CD14-positive monocyte (primary cell): ENCODE measurements around the gene NDST4. TPM values are rescaled to one million over a fixed set of nuclear protein-coding genes. Genes with fewer than 3 reads are reported as not detected.

Experiments used
- DNase-seq, 3 donors: peaks; one replicate each; pipeline ENCODE4 v3.0.0-alpha.2; 2011 to 2022
- H2AFZ ChIP-seq: 2 replicates; pipeline ENCODE4 v1.6.0; 2012; ENCODE audit warnings: mild to moderate bottlenecking, low read depth, low read length, inconsistent platforms; ENCODE audit not compliant: insufficient read depth, poor library complexity, severe bottlenecking
- H3K27ac ChIP-seq, 2 donors: 1 replicate in 1 of 2; 2 replicates in 1 of 2; pipeline ENCODE4 v1.5.1; 2012 to 2013; ENCODE audit warnings: low read length in 2 of 2, control low read depth in 1 of 2, inconsistent platforms in 1 of 2, low read depth in 1 of 2, mild to moderate bottlenecking in 1 of 2
- H3K27me3 ChIP-seq, 2 donors: one replicate each; pipeline versions ENCODE4 v1.6.0 to v1.6.1; 2011 to 2013; ENCODE audit warnings: low read length in 2 of 2; ENCODE audit not compliant: control insufficient read depth in 2 of 2, insufficient read depth in 2 of 2
- H3K36me3 ChIP-seq, 2 donors: replicated peaks in 1 of 2; 1 replicate in 1 of 2; 2 replicates in 1 of 2; pipeline versions ENCODE4 v1.5.1 to v1.6.1; 2012 to 2013; ENCODE audit warnings: low read length in 2 of 2, control low read depth in 1 of 2, inconsistent platforms in 1 of 2, mild to moderate bottlenecking in 1 of 2; ENCODE audit not compliant: insufficient read depth in 2 of 2, control insufficient read depth in 1 of 2
- H3K4me1 ChIP-seq, 2 donors: 1 replicate in 1 of 2; 2 replicates in 1 of 2; pipeline versions ENCODE4 v1.5.1 to v1.6.1; 2012 to 2013; ENCODE audit warnings: low read length in 2 of 2, control low read depth in 1 of 2, inconsistent platforms in 1 of 2, mild to moderate bottlenecking in 1 of 2, moderate library complexity in 1 of 2; ENCODE audit not compliant: insufficient read depth in 2 of 2, control insufficient read depth in 1 of 2
- H3K4me2 ChIP-seq: replicated peaks from 2 replicates; pipeline ENCODE3; 2012; ENCODE audit warnings: low read length, moderate library complexity, mild to moderate bottlenecking; ENCODE audit not compliant: poor library complexity, severe bottlenecking; ENCODE audit errors: extremely low read depth
- H3K4me3 ChIP-seq, 3 experiments: fragments of 200-600 bp in 1 of 3; sonication (generic) in 1 of 3; replicated peaks in 1 of 3; 1 replicate in 2 of 3; 2 replicates in 1 of 3; pipeline ENCODE4 v1.5.1; 2011 to 2013; ENCODE audit warnings: low read length in 3 of 3, mild to moderate bottlenecking in 3 of 3, control low read depth in 2 of 3, low read depth in 2 of 3, inconsistent platforms in 1 of 3, moderate library complexity in 1 of 3
- H3K79me2 ChIP-seq: 2 replicates; pipeline ENCODE4 v1.6.0; 2012; ENCODE audit warnings: mild to moderate bottlenecking, control low read depth, inconsistent platforms, low read length, moderate library complexity; ENCODE audit not compliant: insufficient read depth
- H3K9ac ChIP-seq: 2 replicates; pipeline ENCODE4 v1.6.0; 2017; ENCODE audit warnings: low read length, mild to moderate bottlenecking; ENCODE audit not compliant: insufficient read depth, poor library complexity, severe bottlenecking
- H3K9me3 ChIP-seq, 2 donors: replicated peaks in 1 of 2; 1 replicate in 1 of 2; 2 replicates in 1 of 2; pipeline versions ENCODE4 v1.5.1 to v1.6.1; 2012 to 2013; ENCODE audit warnings: low read length in 2 of 2, control low read depth in 1 of 2; ENCODE audit not compliant: control insufficient read depth in 1 of 2, insufficient read depth in 1 of 2
- H4K20me1 ChIP-seq: 2 replicates; pipeline ENCODE4 v1.6.0; 2012; ENCODE audit warnings: mild to moderate bottlenecking, low read length, control low read depth, moderate library complexity; ENCODE audit not compliant: insufficient read depth
- H3K27ac Mint-ChIP-seq, 7 donors: one replicate each; pipeline ENCODE4 v1.8.0; 2020; ENCODE audit warnings: mild to moderate bottlenecking in 7 of 7, mixed read lengths in 7 of 7, moderate library complexity in 6 of 7, inconsistent platforms in 2 of 7
- H3K27me3 Mint-ChIP-seq, 3 donors: one replicate each; pipeline ENCODE4 v1.8.0; 2021 to 2022; ENCODE audit warnings: low read depth in 3 of 3, mild to moderate bottlenecking in 3 of 3, mixed read lengths in 3 of 3, moderate library complexity in 3 of 3, inconsistent platforms in 1 of 3
- H3K36me3 Mint-ChIP-seq, 2 donors: one replicate each; pipeline ENCODE4 v1.8.0; 2020; ENCODE audit warnings: mixed read lengths in 2 of 2, inconsistent platforms in 1 of 2, mild to moderate bottlenecking in 1 of 2
- H3K4me1 Mint-ChIP-seq: one replicate; pipeline ENCODE4 v1.8.0; 2020; ENCODE audit warnings: mild to moderate bottlenecking, mixed read lengths
- H3K4me3 Mint-ChIP-seq, 2 donors: one replicate each; pipeline ENCODE4 v1.8.0; 2020; ENCODE audit warnings: mild to moderate bottlenecking in 2 of 2, mixed read lengths in 2 of 2, moderate library complexity in 1 of 2
- H3K9me3 Mint-ChIP-seq, 7 donors: one replicate each; pipeline ENCODE4 v1.8.0; 2020 to 2022; ENCODE audit warnings: mixed read lengths in 7 of 7, mild to moderate bottlenecking in 6 of 7, moderate library complexity in 6 of 7, inconsistent platforms in 2 of 7
- CTCF ChIP-seq: fragments of 200-600 bp; IDR thresholded peaks from one replicate; pipeline ENCODE4 v1.8.0; 2022; ENCODE audit warnings: antibody characterized with exemption, mild to moderate bottlenecking
- WGBS: methylation state at CpG from one replicate; pipeline ENCODE4 v1.1.5; 2013; ENCODE audit warnings: missing lambda C conversion rate; ENCODE audit not compliant: insufficient coverage; 5-methylcytosine and 5-hydroxymethylcytosine counted together
- intact Hi-C, 2 donors: fragments of 100-400 bp; cut with micrococcal nuclease; formaldehyde crosslinking; loops; one replicate each; pipeline versions ENCODE4 v1.15.0 to v1.15.1; 2023
- polyA plus RNA-seq, 3 donors: library from polyadenylated mRNA; depleted of rRNA in 1 of 3; unstranded in 2 of 3; stranded (reverse) in 1 of 3; fragments of 300-500 nt in 2 of 3; fragments of >200 nt in 1 of 3; fragmentation: Illumina TruSeq in 2 of 3; gene quantifications; 1 replicate in 2 of 3; 2 replicates in 1 of 3; pipeline ENCODE4 v1.2.3, GENCODE V29; 2012 to 2021

The NDST4 gene
- polyA plus RNA-seq, 3 donors = not detected

GRCh38 chr4:114875630-114876029 lies 237.8 kb downstream of the NDST4 start:
- H3K27me3 Mint-ChIP-seq = no peaks in the 10 kb centered on the region
- no peaks in the 10 kb centered on the region for H4K20me1 ChIP-seq
- intact Hi-C loops = no loop called here
- H3K4me2 ChIP-seq = no peak overlapping the region
- H3K79me2 ChIP-seq = no peaks in the 10 kb centered on the region
- no peak overlapping the region for H3K27ac Mint-ChIP-seq
- H3K9ac ChIP-seq = no peak overlapping the region
- H2AFZ ChIP-seq = no peak overlapping the region
- H3K36me3 Mint-ChIP-seq = no peaks in the 10 kb centered on the region
- no peak overlapping the region for H3K4me3 ChIP-seq
- DNase-seq = no peak
- H3K27me3 ChIP-seq = no peaks in the 10 kb centered on the region
- no peaks in the 10 kb centered on the region for H3K4me1 Mint-ChIP-seq
- no peaks in the 10 kb centered on the region for H3K9me3 ChIP-seq
- H3K4me3 Mint-ChIP-seq = no peak overlapping the region
- peaks cover 0 to 3% (median 0%) of the 10 kb centered on the region in 7 donors for H3K9me3 Mint-ChIP-seq
- no peaks in the 10 kb centered on the region for H3K4me1 ChIP-seq
- H3K27ac ChIP-seq = no peak overlapping the region
- no peaks in the 10 kb centered on the region for H3K36me3 ChIP-seq
- no peak for TF ChIP-seq CTCF

- no peaks in the 10 kb centered on the region for H3K4me1 ChIP-seq
- H3K27me3 ChIP-seq = no peaks in the 10 kb centered on the region
- no peak overlapping the region for H3K27ac ChIP-seq
- Mint-ChIP-seq H3K27me3 (no peaks in the 10 kb centered on the region), H3K36me3 (no peaks in the 10 kb centered on the region), H3K27ac (no peak overlapping the region), H3K4me3 (no peak overlapping the region), H3K4me1 (no peaks in the 10 kb centered on the region), H3K9me3 (peaks cover 0 to 3% (median 0%) of the 10 kb centered on the region in 7 donors)
- no peak overlapping the region for H3K4me3 ChIP-seq
- DNase-seq = no peak
- no peaks in the 10 kb centered on the region for H3K79me2 ChIP-seq
- WGBS = no CpG with 5 or more reads among the region's 1 CpG
- no peak overlapping the region for H3K9ac ChIP-seq
- no peak for TF ChIP-seq CTCF
- H4K20me1 ChIP-seq = no peaks in the 10 kb centered on the region
- H3K36me3 ChIP-seq = no peaks in the 10 kb centered on the region
- H3K9me3 ChIP-seq = no peaks in the 10 kb centered on the region
- no peak overlapping the region for H2AFZ ChIP-seq
- H3K4me2 ChIP-seq = no peak overlapping the region
- intact Hi-C loops = no loop called here
These were observed 239.1 kb downstream of the NDST4 start for GRCh38 chr4:114874321-114874720.
